ENCODE results near the gene SLC26A5. TPM values are rescaled to one million over a fixed set of nuclear protein-coding genes. Genes with fewer than 3 reads are reported as not detected.
A peak's percentile ranks its signal among the peaks of the same experiment; 100 is the strongest.
"Not testable (repeated sequence)": the region's sequence is repeated elsewhere in the genome, so short reads cannot be mapped to it uniquely, and the experiment has no call there.

The SLC26A5 gene, protein sequence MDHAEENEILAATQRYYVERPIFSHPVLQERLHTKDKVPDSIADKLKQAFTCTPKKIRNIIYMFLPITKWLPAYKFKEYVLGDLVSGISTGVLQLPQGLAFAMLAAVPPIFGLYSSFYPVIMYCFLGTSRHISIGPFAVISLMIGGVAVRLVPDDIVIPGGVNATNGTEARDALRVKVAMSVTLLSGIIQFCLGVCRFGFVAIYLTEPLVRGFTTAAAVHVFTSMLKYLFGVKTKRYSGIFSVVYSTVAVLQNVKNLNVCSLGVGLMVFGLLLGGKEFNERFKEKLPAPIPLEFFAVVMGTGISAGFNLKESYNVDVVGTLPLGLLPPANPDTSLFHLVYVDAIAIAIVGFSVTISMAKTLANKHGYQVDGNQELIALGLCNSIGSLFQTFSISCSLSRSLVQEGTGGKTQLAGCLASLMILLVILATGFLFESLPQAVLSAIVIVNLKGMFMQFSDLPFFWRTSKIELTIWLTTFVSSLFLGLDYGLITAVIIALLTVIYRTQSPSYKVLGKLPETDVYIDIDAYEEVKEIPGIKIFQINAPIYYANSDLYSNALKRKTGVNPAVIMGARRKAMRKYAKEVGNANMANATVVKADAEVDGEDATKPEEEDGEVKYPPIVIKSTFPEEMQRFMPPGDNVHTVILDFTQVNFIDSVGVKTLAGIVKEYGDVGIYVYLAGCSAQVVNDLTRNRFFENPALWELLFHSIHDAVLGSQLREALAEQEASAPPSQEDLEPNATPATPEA
- total RNA-seq (not detected), polyA plus RNA-seq (not detected)
- long read RNA-seq, donor 1 = 0 reads
- long read RNA-seq, donor 2, partial matches to known transcripts = 0 of 1 reads
- long read RNA-seq, donor 2, other reads (novel, unspliced or antisense) = 1 of 1 reads
- long read RNA-seq, donor 3, partial matches to known transcripts = 0 of 1 reads
- long read RNA-seq, donor 3, other reads (novel, unspliced or antisense) = 1 of 1 reads

DNA sequence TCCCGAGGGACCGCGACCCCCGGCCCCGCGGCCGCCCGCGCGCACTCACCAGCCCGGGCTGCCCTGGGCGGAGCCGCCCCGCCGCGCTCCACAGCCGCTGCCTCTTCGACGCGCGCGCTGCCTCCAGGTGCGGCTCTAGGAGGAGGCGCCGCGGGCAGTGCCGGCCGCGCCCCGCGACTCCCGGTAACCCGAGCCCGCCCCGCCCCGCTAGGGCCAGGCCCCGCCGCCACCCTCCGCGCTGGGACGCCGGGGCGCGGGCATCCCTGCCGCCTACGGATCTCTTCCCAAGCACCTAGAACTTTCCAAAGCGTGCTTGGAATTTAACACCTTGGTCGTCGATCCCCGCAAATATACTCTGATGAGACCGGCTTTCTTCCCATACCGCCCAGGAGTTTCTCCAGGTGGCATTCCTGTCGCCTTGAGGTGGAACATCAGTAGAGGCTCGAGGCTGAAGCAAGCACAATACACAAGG lies at the start of gene SLC26A5:
Gene SLC26A5, minus strand, starts transcription at position 159 of the 472 bp plus-strand sequence. CDS start 24,693 bp downstream, outside the sequence.
- Histone ChIP-seq H3K9me3 (no peaks in the 10 kb centered on the region), H3K27ac (no peak within 1 kb of the TSS), H3K27me3 (peaks cover 10 to 62% (median 25%) of the 10 kb centered on the region in 9 donors), H3K4me1 (peaks cover 0 to 12% (median 5%) of the 10 kb centered on the region in 12 donors), H3K4me3 (peak within 1 kb of the TSS in 11 of 12 donors; percentile 12 to 38 (median 31)), H3K36me3 (no peaks in the 10 kb centered on the region)
- DNase-seq (no peak), ATAC-seq (peak in 2 of 4 donors; percentile 56 to 66)
- TF ChIP-seq, protein P1, sequence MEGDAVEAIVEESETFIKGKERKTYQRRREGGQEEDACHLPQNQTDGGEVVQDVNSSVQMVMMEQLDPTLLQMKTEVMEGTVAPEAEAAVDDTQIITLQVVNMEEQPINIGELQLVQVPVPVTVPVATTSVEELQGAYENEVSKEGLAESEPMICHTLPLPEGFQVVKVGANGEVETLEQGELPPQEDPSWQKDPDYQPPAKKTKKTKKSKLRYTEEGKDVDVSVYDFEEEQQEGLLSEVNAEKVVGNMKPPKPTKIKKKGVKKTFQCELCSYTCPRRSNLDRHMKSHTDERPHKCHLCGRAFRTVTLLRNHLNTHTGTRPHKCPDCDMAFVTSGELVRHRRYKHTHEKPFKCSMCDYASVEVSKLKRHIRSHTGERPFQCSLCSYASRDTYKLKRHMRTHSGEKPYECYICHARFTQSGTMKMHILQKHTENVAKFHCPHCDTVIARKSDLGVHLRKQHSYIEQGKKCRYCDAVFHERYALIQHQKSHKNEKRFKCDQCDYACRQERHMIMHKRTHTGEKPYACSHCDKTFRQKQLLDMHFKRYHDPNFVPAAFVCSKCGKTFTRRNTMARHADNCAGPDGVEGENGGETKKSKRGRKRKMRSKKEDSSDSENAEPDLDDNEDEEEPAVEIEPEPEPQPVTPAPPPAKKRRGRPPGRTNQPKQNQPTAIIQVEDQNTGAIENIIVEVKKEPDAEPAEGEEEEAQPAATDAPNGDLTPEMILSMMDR (IDR thresholded peaks at IDR 0.05) = no peak
- TF ChIP-seq POLR2A (IDR thresholded peaks at IDR 0.05) = no peak
- WGBS, 4 donors = 2 to 13% (median 7%) methylated on average over 11 to 54 of the region's 54 CpGs
- intact Hi-C loops (cut with DNase I) = loop anchor here in 1 of 10 donors (5.0 kb wide), 1 partner anchor 711 kb away; no protein-coding TSS in a partner anchor

DNA sequence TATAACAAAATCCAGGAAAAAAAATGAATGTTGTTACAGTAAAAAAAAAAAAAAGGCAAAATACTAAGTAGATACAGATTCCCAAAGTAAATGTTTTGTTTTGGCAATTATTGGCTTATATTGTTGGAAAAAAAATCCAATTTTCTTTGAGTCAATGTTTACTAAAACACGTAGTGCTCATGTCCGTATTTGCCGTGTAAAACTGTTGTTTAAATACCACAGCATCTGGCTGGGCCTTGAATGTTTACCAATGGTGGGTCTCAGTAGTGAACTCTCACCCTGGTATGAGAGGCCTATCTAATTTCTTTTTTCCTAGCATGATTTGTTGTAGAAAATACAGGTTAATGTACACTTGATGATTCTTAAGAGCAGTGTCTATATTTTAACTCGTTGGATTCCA lies 41.4 kb upstream of the SLC26A5 start:
- no peaks in the 10 kb centered on the region for H3K4me1 ChIP-seq
- intact Hi-C loops (cut with DNase I) = no loop called here
- H3K27me3 ChIP-seq = no peaks in the 10 kb centered on the region
- no peak overlapping the region for H3K27ac ChIP-seq
- ATAC-seq (no peak), DNase-seq (no peak)
- no peaks in the 10 kb centered on the region for H3K9me3 ChIP-seq
- no peak overlapping the region for H3K4me3 ChIP-seq
- no peaks in the 10 kb centered on the region for H3K36me3 ChIP-seq
- TF ChIP-seq, protein P1 (IDR thresholded peaks at IDR 0.05) = no peak
- no peak for TF ChIP-seq POLR2A (IDR thresholded peaks at IDR 0.05)
- WGBS, 4 donors = 86 to 92% (median 90%) methylated on average over 4 of the region's 4 CpGs

DNA sequence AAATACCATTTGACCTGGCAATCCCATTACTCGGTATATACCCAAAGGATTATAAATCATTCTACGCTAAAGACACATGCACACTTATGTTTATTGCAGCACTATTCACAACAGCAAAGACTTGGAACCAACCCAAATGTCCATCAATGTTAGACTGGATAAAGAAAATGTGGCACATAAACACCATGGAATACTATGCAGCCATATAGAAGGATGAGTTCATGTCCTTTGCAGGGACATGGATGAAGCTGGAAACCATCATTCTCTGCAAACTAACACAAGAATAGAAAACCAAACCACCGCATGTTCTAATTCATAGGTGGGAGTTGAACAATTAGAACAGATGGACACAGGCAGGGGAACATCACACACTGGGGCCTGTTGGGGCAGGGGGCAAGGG lies 40.9 kb upstream of the SLC26A5 start:
- H3K4me1 ChIP-seq; ATAC-seq; H3K27ac ChIP-seq; H3K9me3 ChIP-seq; intact Hi-C loops (cut with DNase I); H3K27me3 ChIP-seq; H3K4me3 ChIP-seq; DNase-seq; H3K36me3 ChIP-seq: not testable (repeated sequence)
- 62 to 95% (median 86%) methylated on average over 3 of the region's 3 CpGs for WGBS, 4 donors

DNA sequence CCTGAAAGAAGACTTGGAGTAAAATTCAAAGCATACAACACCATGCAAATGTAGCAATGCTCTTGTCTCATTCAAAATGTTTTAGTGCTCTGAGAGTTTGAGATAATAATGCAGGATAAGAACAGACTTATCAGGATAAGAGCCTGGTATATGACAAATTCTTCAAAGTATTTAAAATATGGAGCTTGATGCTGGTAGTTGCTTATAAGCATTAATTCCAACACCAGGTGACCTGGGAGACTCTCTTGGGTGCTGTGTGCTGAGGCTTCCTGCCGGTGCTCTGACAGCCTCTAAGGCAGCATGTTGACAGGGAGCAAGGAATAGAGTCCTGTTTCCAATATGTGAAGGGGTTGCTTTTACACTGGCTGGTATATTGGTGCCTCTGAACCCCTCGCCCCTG lies 34.8 kb upstream of the SLC26A5 start:
- intact Hi-C loops (cut with DNase I) = no loop called here
- DNase-seq = no peak
- H3K27ac ChIP-seq = no peak overlapping the region
- no peak for TF ChIP-seq POLR2A (IDR thresholded peaks at IDR 0.05)
- TF ChIP-seq, protein P1 (IDR thresholded peaks at IDR 0.05) = no peak
- 62 to 81% (median 71%) methylated on average over 2 of the region's 2 CpGs for WGBS, 4 donors
- no peak for ATAC-seq
- H3K4me3 ChIP-seq = no peak overlapping the region
- no peaks in the 10 kb centered on the region for H3K36me3 ChIP-seq
- H3K27me3 ChIP-seq = peaks cover 0 to 6% (median 0%) of the 10 kb centered on the region in 9 donors
- H3K9me3 ChIP-seq = no peaks in the 10 kb centered on the region
- H3K4me1 ChIP-seq = no peaks in the 10 kb centered on the region
